GM12892 (cell line): ENCODE measurements around the gene MAP1S.

Experiments
- DNase-seq: peaks from one replicate; pipeline ENCODE4 v3.0.0; 2011; ENCODE audit not compliant: insufficient read length
- FAIRE-seq: peaks from 2 replicates; lab custom pipeline; 2011; peaks lifted over from hg19 to GRCh38; lab: Jason Lieb, UNC
- POLR2A ChIP-seq: IDR thresholded peaks from 2 replicates; pipeline ENCODE4 v1.6.1; 2011; ENCODE audit warnings: low read depth, low read length, control low read depth
- POLR2AphosphoS5 ChIP-seq: IDR thresholded peaks from 2 replicates; pipeline ENCODE4 v1.6.1; 2011; ENCODE audit warnings: low read depth, low read length, control low read depth
- TAF1 ChIP-seq: IDR thresholded peaks from 2 replicates; pipeline ENCODE4 v1.6.1; 2011; ENCODE audit warnings: low read depth, mild to moderate bottlenecking, control low read depth, low read length, borderline replicate concordance

The MAP1S gene

DNA sequence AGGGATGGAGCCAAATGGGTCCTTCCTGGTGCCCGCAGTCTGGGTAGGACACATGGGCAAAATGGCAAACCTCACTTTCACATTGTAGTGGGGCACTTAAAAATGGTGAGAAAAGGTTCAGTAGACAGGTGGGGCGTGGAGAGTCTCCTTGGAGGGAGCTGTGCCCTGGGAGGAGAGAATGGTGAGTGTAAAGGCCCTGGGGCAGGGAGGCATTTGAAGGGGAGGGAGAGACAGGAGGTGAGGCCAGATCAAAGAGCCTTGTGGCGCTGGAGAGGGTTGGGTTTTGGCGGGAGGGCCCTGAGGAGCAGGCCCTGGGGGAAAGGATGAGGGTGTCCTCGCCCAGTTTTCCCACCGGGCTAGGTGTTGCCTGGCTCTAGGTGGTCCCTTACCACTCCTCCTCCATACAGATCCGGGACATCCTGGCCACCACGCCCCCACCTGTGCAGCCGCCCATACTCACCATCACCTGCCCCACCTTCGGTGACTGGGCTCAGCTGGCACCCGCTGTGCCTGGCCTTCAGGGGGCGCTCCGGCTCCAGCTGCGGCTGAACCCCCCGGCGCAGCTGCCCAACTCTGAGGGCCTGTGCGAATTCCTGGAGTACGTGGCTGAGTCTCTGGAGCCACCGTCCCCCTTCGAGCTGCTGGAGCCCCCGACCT, 6.3 kb downstream of the MAP1S start:
- TF ChIP-seq POLR2AphosphoS5 (no peak), TAF1 (no peak), POLR2A (no peak)
- no peak for FAIRE-seq
- no peak for DNase-seq

DNA sequence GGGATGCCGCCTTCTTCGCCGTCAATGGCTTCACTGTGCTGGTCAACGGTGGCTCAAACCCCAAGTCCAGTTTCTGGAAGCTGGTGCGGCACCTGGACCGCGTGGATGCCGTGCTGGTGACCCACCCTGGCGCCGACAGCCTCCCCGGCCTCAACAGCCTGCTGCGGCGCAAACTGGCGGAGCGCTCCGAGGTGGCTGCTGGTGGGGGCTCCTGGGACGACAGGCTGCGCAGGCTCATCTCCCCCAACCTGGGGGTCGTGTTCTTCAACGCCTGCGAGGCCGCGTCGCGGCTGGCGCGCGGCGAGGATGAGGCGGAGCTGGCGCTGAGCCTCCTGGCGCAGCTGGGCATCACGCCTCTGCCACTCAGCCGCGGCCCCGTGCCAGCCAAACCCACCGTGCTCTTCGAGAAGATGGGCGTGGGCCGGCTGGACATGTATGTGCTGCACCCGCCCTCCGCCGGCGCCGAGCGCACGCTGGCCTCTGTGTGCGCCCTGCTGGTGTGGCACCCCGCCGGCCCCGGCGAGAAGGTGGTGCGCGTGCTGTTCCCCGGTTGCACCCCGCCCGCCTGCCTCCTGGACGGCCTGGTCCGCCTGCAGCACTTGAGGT, 7.0 kb downstream of the MAP1S start:
- no peak for FAIRE-seq
- TF ChIP-seq TAF1 (no peak), POLR2AphosphoS5 (no peak), POLR2A (no peak)
- no peak for DNase-seq

DNA sequence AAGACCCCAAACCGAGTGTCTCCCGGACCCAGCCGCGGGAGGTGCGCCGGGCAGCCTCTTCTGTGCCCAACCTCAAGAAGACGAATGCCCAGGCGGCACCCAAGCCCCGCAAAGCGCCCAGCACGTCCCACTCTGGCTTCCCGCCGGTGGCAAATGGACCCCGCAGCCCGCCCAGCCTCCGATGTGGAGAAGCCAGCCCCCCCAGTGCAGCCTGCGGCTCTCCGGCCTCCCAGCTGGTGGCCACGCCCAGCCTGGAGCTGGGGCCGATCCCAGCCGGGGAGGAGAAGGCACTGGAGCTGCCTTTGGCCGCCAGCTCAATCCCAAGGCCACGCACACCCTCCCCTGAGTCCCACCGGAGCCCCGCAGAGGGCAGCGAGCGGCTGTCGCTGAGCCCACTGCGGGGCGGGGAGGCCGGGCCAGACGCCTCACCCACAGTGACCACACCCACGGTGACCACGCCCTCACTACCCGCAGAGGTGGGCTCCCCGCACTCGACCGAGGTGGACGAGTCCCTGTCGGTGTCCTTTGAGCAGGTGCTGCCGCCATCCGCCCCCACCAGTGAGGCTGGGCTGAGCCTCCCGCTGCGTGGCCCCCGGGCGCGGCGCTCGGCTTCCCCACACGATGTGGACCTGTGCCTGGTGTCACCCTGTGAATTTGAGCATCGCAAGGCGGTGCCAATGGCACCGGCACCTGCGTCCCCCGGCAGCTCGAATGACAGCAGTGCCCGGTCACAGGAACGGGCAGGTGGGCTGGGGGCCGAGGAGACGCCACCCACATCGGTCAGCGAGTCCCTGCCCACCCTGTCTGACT, 7.9 kb downstream of the MAP1S start:
- DNase-seq: no peak
- no peak for FAIRE-seq
- TF ChIP-seq POLR2AphosphoS5 (no peak), POLR2A (no peak), TAF1 (no peak)

DNA sequence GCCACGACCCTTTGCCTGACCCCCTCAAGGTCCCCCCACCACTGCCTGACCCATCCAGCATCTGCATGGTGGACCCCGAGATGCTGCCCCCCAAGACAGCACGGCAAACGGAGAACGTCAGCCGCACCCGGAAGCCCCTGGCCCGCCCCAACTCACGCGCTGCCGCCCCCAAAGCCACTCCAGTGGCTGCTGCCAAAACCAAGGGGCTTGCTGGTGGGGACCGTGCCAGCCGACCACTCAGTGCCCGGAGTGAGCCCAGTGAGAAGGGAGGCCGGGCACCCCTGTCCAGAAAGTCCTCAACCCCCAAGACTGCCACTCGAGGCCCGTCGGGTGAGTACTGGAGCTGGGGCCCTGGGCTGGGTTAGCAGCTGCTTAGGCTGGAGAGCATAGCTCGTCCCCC, 8.6 kb downstream of the MAP1S start:
- DNase-seq (no peak), FAIRE-seq (no peak)
- TF ChIP-seq POLR2A: no peak
- no peak for TF ChIP-seq TAF1
- no peak for TF ChIP-seq POLR2AphosphoS5

DNA sequence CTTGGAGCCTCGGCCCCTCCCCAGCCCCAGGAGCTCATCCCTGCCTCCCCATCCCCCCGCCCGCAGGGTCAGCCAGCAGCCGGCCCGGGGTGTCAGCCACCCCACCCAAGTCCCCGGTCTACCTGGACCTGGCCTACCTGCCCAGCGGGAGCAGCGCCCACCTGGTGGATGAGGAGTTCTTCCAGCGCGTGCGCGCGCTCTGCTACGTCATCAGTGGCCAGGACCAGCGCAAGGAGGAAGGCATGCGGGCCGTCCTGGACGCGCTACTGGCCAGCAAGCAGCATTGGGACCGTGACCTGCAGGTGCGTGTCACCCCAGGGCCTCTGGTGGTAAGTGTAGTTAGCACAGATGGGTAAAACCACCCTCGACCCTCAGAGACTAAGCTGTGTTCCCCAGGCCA, 13.8 kb downstream of the MAP1S start:
- FAIRE-seq (no peak), DNase-seq (no peak)

DNA sequence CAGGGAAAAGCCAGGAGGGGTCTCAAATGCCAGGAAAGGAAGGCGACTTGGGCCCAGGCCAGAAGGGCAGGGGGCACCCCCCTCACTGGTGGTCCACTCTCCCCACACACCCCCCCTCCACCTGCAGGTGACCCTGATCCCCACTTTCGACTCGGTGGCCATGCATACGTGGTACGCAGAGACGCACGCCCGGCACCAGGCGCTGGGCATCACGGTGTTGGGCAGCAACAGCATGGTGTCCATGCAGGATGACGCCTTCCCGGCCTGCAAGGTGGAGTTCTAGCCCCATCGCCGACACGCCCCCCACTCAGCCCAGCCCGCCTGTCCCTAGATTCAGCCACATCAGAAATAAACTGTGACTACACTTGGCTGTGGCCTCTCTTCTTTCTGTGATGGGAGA, 14.9 kb downstream of the MAP1S start:
- TF ChIP-seq POLR2A (no peak), POLR2AphosphoS5 (no peak), TAF1 (no peak)
- DNase-seq (no peak), FAIRE-seq (no peak)

More for the DNA sequence above, 13.8 kb downstream of the MAP1S start:
- no peak for TF ChIP-seq POLR2A
- no peak for TF ChIP-seq TAF1

GRCh38 chr19:17735410-17735809, 16.1 kb downstream of the MAP1S start:
- no peak for TF ChIP-seq POLR2AphosphoS5
- TF ChIP-seq TAF1: no peak
- no peak for TF ChIP-seq POLR2A

DNA sequence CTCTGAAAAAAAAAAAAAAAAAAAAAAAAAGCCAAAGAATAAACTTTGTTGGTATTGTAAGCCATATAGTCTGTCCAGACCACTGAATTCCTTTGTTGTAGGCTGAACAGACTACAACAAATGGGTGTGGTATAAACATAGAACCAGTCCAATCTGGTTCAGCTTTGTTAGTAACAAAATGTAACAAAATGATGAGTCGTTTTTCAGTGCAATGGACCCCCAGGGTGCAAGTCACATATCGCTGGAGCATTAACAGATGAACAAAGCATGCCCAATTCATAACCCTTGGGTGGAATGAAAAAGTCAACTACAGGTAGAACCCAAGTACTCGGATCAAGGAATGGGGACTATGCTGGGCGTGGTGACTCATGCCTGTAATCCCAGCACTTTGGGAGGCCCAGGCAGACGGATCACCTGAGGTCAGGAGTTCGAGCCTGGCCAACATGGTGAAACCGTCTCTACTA, 18.4 kb downstream of the MAP1S start:
- TF ChIP-seq POLR2AphosphoS5 (no peak), TAF1 (no peak), POLR2A (no peak)
- FAIRE-seq (peak; percentile 24), DNase-seq (no peak)

More at GRCh38 chr19:17735410-17735809, 16.1 kb downstream of the MAP1S start:
- FAIRE-seq: no peak
- DNase-seq: no peak

DNA sequence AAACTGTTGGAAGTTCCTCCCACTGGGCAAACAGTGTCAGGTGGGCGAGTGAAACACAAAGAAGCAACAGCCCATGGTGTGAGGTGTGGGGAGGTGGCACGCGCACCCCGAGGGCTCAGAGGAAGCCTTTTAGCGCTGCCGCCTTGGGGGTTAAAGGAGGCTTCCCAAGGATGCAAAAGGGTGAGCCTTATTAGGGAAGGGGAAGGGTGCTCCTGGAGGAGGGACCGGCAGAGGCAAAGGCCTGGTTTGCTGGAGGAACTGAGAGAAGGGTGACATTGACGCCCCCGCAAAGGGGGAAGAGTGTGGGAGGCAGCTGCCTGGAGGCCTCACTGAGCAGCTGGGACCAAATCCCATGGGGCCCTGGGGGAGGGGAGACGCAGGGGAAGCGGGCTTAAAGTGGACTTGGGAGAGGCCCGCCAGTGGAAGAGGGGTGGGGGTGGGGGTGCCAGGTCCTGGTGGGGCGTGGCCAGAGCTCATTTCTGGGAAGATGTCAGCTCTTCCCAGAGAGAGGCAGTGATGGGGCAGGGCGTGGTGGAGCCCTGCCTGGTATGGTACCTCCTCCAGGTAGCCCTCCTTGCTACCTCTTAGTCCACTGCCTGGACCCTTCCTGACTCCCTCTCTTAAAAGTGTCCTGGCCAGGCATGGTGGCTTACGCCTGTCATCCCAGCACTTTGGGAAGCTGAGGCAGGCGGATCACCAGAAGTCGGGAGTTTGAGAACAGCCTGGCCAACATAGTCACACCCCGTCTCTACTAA, 20.0 kb downstream of the MAP1S start:
- peak; percentile 5 for FAIRE-seq

DNA sequence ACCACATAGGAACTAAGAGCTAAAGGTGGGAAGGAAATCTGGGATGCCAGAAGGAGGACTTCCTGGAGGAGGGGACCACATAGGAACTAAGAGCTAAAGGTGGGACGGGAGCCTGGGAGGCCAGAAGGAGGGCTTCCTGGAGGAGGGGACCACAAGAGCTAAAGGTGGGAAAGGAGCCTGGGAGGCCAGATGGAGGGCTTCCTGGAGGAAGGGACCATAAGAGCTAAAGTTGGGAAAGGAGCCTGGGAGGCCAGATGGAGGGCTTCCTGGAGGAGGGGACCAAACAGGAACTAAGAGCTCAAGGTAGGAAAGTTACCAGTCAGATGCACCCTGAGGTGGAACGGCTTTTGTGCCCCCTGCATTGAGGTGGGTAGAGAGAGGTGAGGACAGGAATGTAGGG, 22.2 kb downstream of the MAP1S start:
- TF ChIP-seq POLR2AphosphoS5 (no peak), POLR2A (no peak), TAF1 (no peak)
- DNase-seq (no peak), FAIRE-seq (no peak)

More for the DNA sequence above, 20.0 kb downstream of the MAP1S start:
- TF ChIP-seq POLR2A (no peak), TAF1 (no peak), POLR2AphosphoS5 (no peak)
- no peak for DNase-seq
